Umbilical cord (tissue), 2 donors: ENCODE measurements around the gene ST8SIA1. TPM values are rescaled to one million over a fixed set of nuclear protein-coding genes. Genes with fewer than 3 reads are reported as not detected.
"Not testable (repeated sequence)": the region's sequence is repeated elsewhere in the genome, so short reads cannot be mapped to it uniquely, and the experiment has no call there.

Experiments
- DNase-seq: peaks from one replicate; pipeline ENCODE4 v3.0.0-alpha.2; 2015; ENCODE audit warnings: low spot score
- total RNA-seq: library from RNA; depleted of rRNA; stranded (reverse); fragments of >200 nt; gene quantifications from one replicate; pipeline ENCODE4 v1.2.3, GENCODE V29; 2014; ENCODE audit warnings: low replicate concordance; ENCODE audit not compliant: insufficient read depth

The ST8SIA1 gene
- total RNA-seq, 1 donor from 2014 or later: 17.1 TPM

DNA sequence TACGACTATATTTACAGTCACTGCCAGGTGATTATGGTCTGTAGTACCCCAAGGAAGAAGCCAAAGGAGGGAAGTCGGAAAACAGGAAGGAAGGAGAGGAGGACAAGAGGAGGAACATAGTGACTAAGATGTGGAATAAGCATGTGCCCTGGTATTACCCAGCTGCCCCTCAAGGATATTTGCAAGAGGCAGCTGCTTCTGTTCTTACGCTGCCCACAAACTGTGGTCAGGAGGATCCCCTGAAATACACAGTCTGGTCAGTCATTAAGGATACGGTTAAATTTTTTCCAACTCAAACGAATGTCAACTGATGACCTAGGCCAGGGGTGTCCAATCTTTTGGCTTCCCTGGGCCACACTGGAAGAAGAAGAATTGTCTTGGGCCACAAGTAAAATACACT, 162.0 kb downstream of the ST8SIA1 start:
- DNase-seq: no peak

DNA sequence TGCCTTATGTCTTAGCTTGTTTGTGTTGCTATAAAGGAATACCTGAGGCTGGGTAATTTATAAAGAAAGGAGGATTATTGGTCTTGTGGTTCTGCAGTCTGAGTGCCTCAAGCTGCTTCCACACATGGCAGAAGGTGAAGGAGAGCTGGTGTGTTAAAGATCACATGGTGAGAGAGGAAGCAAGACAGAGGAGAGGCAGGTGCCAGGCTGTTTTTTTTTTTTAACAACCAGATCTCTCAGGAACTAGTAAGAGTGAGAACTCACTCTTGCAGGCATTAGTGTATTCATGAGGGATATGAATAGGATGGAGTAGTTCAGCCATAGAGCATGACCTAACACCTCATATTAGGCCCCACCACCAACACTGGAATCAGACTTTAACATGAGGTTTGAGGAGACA, 165.1 kb downstream of the ST8SIA1 start:
- DNase-seq: no peak

DNA sequence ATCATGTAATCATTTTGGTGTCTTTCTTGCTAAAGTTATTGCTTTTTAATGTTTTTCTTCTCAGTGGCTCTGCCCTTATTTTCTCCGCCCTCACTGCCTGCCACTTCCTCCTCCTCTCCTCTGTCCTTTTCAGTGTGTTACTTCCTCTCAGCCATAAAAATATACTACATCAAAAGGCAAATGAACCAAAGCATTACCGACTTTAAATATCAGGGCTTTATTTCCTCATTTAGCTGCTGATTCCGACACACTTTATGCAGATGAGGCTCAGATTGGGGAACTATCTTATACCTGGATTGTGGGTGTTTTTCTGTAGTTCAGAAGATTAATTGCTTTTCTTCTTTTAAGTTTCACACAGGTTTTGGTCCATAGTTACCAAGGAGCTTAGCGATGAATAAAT, 170.4 kb downstream of the ST8SIA1 start:
- DNase-seq: no peak

DNA sequence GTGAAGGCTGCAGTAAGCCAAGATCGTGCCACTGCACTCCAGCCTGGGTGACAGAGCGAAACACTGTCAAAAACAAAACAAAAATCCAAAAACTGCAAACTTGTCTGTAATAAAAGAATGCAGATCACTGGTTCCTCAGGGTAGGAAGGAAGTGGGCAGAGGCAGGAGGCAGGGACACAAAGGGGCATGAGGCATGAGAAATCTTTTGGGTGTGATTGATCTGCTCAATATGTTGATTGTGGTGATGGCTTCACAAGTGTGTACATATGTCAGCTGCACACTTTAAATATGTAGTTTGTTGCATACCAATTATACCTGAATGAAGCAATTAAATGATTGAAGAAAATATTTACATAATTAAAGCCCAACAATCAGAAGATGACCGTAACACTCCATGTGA, 170.9 kb downstream of the ST8SIA1 start:
- DNase-seq: no peak

DNA sequence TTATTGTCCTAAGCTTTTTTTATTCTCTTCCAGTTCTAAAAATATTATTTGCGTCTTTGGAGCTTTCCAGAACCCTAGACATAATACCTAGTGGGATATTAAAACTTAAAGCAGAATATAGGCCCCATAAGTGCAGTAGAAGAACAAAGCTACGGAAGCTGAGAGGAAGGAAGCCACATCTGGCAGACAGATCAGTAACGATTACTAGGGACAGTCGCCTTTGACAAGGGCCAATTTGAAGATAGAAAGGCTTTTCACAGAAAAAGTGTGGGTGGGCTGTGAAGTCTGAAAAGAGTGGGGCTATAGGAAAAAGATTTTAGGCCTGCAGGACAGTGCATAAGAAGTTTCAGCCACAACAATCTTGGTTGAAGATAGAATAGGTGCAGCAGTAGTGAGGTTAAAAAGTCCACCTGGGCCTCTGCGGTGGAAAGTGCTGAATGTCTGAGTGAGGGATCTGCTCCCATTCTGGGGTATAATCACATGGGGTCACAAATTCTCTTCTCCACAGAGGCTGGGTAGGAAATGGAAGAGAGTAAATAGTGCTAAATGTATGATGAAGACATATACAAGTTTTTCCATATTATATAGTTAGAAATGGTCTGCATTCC, 174.0 kb downstream of the ST8SIA1 start:
- DNase-seq: peak; percentile 5

DNA sequence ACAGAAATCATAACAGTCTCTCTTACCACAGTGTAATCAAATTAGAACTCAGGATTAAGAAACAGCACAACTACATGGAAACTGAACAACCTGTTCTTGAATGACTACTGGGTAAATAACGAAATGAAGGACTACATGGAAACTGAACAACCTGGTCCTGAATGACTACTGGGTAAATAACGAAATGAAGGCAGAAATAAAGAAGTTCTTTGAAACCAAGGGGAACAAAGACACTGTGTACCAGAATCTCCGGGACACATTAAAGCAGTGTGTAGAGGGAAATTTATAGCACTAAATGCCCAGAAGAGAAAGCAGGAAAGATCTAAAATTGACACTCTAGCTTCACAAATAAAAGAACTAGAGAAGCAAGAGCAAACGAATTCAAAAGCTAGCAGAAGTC, 185.2 kb downstream of the ST8SIA1 start:
- not testable (repeated sequence) for DNase-seq

DNA sequence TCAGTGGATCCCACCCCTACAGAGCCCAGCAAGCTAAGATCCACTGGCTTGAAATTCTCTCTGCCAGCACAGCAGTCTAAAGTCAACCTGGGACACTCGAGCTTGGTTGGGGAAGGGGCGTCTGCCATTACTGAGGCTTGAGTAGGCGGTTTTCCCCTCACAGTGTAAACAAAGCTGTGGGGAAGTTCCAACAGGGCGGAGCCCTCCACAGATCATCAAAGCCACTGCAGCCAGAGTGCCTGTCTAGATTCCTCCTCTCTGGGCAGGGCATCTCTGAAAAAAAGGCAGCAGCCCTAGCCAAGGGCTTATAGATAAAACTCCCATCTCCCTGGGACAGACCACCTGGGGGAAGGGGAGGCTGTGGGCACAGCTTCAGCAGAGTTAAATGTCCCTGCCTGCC, 187.8 kb downstream of the ST8SIA1 start:
- not testable (repeated sequence) for DNase-seq

Other genes starting within 250 kb of the ST8SIA1 start
- gene C2CD5, start 209.8 kb upstream of the ST8SIA1 start, total RNA-seq: 47.4 TPM